Amygdala (tissue), 56 donors: ENCODE results near the gene ADI1.

Source experiments
- DNase-seq, 56 donors: peaks; one replicate each; lab custom pipeline; 2025; lab: John Stamatoyannopoulos, UW

The ADI1 gene

GRCh38 chr2:3519255-3520205 lies at the start of gene ADI1:
ADI1 (minus strand) TSS chr2:3519531; CDS start chr2:3519487, 44 bp downstream.
- DNase-seq, result peak in 50 of 56 donors; percentile 25 to 84 (median 70)

- DNase-seq, result no peak
Observed at GRCh38 chr2:3566806-3567205, 47.5 kb upstream of the ADI1 start.

GRCh38 chr2:3565117-3565516 lies 45.8 kb upstream of the ADI1 start:
- DNase-seq, result no peak

DNA sequence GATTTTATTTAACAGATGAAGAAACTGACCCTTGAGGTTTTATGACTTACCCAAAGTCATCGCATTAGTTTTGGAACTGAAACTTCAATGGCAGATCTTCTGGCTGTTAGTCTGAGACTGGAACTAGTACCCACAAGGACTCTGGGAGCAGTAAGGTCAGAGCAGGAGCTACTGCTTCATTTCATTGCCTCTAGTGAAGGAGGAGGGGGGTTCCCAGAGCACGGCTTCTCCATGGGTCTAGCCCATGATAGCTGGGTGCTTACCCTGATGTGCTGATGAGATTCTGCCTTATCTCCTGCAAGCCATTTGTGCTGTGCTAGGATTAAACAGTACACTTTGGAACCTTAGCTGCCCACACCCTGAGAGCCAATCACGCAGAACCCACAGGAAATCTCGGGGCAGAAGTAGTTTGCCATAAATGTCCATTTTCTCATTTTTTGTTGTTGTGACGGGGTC lies 44.2 kb upstream of the ADI1 start:
- DNase-seq, result no peak

DNA sequence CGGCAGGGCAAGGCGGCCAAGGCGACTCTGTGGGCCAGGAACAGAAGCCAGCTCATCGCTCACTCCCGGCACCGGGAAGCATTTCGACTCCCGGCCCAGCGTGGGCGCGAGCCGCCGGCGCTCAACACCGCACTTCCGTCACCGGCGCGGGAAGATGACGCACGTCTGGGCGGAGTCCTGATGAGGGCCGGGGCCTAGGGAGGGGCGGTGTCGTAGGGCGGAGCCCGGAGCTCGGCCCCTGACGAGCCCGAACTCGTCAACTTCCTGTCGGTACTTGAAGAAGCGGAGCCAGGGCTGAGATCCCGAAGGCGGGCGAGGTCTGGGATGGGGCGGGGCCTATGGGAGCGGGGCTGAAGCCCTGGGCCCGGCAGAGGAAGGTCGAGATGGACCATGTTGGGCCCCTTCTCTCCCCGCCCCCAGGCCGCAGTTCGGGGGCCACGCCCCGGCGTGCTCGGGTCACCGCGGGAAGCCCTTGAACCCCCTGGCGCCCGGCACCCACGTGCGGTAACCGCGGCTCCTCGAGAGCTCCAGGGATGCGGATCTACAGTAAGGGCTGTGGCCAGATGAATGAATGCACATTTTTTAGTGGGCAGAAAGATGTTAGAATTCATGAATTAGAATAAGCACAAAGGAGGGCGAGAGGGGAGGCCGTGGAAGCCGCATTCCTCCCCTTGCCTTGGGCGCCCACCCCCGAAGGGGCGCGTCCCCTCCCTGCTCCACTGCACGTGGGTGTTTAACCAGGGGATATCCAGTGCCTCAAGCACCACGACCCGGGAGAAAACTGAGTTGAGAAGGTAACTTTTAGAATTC lies 39.1 kb upstream of the ADI1 start, which contains the start of gene RNASEH1:
Gene RNASEH1 (minus strand): TSS at position 129 of the 810 bp plus-strand sequence. CDS start 73 bp downstream, at position 56.
- DNase-seq, result peak; percentile 70 to 98 (median 94)

DNA sequence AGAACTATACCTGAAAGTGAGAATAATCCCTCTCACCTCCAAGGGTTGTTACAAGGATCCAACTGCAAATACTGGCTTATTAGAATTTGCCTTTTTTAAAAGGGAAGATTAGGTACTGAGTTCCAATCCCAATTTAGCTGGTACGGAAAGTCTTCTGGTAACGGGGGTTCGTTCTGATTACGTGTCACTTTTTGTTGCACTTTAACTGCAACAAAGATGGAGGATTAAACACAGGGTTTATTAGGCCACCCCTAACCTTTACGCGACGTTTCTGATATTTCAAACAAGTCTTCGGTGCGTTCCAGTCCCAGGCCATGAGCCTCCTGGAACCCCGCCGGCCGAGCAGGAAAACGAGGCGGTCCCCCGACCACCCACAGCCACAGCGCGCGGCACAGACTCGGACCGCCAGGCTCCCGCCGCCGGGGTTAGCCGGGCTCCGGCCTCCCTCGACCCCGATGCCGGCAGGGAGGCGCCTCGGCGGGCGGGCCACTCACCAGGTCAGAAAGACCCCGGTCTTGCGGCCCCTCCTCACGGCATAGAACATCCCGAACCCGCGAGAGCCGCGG lies 38.4 kb upstream of the ADI1 start:
- DNase-seq, result no peak

DNA sequence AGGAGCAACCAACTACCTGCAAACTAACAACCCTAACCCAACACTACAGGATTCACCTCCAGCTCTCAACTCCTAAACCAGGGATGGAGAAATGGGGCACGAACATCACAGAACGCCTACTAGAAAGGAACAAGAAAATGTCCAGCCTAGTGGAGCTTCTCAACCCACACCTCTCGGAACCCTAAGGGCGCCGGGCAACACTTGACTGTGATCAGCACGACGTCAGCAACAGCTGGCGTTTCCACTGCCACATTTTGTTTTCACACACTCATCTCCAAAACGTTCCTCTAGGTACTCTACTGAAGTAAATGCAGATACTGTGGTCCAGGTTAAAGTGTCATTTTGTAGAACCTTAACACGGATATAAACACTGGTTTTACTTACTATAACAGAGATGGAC lies 34.6 kb upstream of the ADI1 start:
- no peak for DNase-seq

DNA sequence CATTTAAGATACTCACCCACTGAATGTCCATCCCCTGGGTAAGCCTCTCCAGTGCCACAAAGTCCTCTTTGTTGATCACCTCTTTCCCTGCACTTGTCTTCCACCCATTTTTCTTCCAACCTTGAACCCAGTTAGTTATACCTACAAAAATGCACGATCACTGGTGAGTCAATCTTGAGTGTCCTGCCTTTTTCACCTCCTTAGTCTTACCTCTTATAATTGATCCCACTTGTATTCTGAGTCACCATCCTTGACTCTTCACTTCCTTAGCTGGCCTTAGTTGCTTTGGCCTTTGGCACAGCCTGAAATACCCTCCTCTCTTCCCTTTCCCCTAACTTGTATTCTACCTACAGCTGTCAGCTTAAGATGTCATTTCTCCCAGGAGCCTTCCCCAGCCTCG lies 28.6 kb upstream of the ADI1 start:
- no peak for DNase-seq

GRCh38 chr2:3545788-3546478 lies 26.6 kb upstream of the ADI1 start:
- DNase-seq, result no peak

GRCh38 chr2:3543023-3543683 lies 23.8 kb upstream of the ADI1 start:
- DNase-seq, result no peak

GRCh38 chr2:3542107-3542506 lies 22.8 kb upstream of the ADI1 start:
- DNase-seq, result no peak

GRCh38 chr2:3539836-3540235 lies 20.5 kb upstream of the ADI1 start:
- DNase-seq, result no peak

- no peak for DNase-seq
Observed at GRCh38 chr2:3536682-3537632, 17.6 kb upstream of the ADI1 start.

DNA sequence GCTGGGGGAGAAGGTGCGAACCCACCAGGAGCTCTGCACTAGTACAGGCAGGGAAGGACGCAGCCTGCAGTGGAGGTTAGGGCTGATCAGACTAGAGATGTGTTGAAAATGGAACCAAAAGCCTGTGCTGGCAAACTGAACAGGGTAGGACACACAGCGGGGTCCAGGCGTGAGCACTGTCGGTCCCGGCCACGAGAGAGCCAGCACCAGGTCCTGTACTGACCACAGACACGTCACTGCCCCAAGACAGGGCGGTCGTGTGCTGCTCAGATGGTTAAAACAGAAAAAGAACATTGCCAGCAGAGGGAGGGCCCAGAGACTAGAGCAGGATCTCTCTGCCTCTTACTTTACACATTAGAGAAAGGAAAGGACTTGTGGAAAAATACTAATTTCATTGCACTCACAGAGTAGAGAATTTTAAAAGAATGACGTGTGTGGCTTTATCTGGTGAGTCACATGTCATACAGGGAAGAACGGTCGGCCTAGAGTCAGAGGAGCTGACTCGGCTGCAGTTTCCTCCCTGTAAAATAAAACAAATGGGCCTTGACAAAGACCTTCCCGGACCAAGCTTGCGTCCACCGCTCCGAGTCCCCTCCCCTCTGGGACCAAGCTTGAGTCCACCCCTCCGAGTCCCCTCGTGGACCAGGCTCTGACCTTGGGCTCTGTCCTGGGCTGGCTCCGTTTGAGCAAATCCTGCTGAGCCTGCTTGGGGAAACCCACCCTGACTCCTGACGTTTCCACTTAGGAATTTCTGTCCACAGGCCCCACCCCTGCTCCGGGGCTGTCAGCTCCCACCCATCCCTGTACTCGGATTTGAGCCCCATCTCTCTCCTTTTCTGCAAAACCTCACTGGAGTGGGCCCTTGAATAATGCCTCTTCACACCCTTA lies 16.7 kb upstream of the ADI1 start:
- DNase-seq, result peak in 1 of 56 donors; percentile 2

GRCh38 chr2:3535467-3535793 lies 16.1 kb upstream of the ADI1 start:
- DNase-seq, result no peak

GRCh38 chr2:3534251-3534814 lies 15.0 kb upstream of the ADI1 start:
- no peak for DNase-seq

DNA sequence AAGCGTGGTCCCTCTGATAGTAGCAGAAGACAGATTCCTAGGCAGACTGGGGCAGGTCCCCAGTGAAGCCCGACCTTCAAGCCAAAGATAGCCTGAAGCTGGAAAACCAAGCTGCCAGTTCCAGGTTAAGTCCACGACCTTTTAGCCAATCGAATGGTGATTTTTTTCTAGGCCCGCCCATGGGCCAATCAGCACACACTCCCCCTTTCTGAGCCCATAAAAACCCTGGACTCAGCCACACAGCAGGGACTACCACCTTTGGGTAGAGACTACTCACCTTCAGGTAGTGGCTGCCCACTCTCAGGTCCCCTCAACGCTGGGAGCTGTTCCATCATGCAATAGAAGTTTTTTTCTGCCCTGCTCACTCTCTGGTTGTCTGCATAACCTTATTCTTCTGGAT lies 14.5 kb upstream of the ADI1 start:
- DNase-seq, result no peak
